GM12872 (cell line): ENCODE data around the gene SPIB.

Experiments used
- CTCF ChIP-seq: IDR thresholded peaks from 3 replicates; pipeline ENCODE4 v1.5.1; 2011; ENCODE audit warnings: low read depth, mild to moderate bottlenecking, low read length, moderate library complexity; ENCODE audit not compliant: insufficient read depth

The SPIB gene

GRCh38 chr19:50412419-50412818, 6.3 kb upstream of the SPIB start:
- TF ChIP-seq CTCF: no peak

- TF ChIP-seq CTCF: no peak
Observed at GRCh38 chr19:50413096-50413495, 5.6 kb upstream of the SPIB start.

- TF ChIP-seq CTCF: no peak
Observed at GRCh38 chr19:50413531-50413930, 5.2 kb upstream of the SPIB start.

- TF ChIP-seq CTCF: peak; percentile 96
Observed at GRCh38 chr19:50414864-50415660, 3.7 kb upstream of the SPIB start.

DNA sequence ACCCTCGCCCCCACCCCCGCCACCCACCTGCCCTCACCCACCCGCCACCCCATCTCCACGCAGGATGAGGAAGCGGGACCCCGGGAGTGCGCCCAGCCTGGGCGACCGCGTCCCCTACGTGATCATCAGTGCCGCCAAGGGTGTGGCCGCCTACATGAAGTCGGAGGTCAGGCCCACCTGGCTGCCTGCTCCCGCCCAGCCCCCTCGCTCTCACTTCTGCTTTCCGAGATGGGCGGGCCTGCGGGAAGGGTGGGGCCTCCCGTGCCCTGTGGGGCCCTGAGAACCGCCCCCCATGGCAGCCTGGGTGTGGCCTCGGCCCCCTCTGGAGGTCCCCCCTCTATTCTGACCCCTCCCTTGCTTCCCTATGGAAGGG, 3.1 kb upstream of the SPIB start:
- no peak for TF ChIP-seq CTCF

GRCh38 chr19:50416034-50416977, 2.4 kb upstream of the SPIB start:
- TF ChIP-seq CTCF: 0 out of 3 replicates have a peak, but pooled peaks have one; percentile 21
